Muscle of arm (tissue), 12 donors: Measurements from ENCODE around the gene NFX1. TPM values are rescaled to one million over a fixed set of nuclear protein-coding genes. Genes with fewer than 3 reads are reported as not detected.
"Not testable (repeated sequence)": the region's sequence is repeated elsewhere in the genome, so short reads cannot be mapped to it uniquely, and the experiment has no call there.

Experiments
- DNase-seq: peaks from one replicate; pipeline ENCODE4 v3.0.0-alpha.2; 2013
- polyA plus RNA-seq, 12 donors: library from polyadenylated mRNA; unstranded; fragments of 120-200 nt; gene quantifications; one replicate each; pipeline ENCODE4 v1.2.1, GENCODE V29; 2013; ENCODE audit not compliant: insufficient read length in 12 of 12

The NFX1 gene
- polyA plus RNA-seq, 12 donors = 23.2 to 35.4 (median 27.8) TPM; not detected in 1

GRCh38 chr9:33354651-33355211 lies 64.4 kb downstream of the NFX1 start:
- no peak for DNase-seq

- no peak for DNase-seq
Measured at GRCh38 chr9:33355933-33356332, 65.6 kb downstream of the NFX1 start.

GRCh38 chr9:33358641-33359040 lies 68.3 kb downstream of the NFX1 start:
- not testable (repeated sequence) for DNase-seq

- no peak for DNase-seq
Measured at GRCh38 chr9:33364127-33364526, 73.8 kb downstream of the NFX1 start.

- not testable (repeated sequence) for DNase-seq
Measured at GRCh38 chr9:33364814-33365213, 74.5 kb downstream of the NFX1 start.

- DNase-seq = no peak
Measured at GRCh38 chr9:33366979-33367480, 76.7 kb downstream of the NFX1 start.

GRCh38 chr9:33372900-33373299 lies 82.6 kb downstream of the NFX1 start:
- no peak for DNase-seq

GRCh38 chr9:33374190-33374589 lies 83.9 kb downstream of the NFX1 start:
- DNase-seq = no peak

- peak; percentile 77 for DNase-seq
Measured at GRCh38 chr9:33374634-33375237, 84.4 kb downstream of the NFX1 start.

GRCh38 chr9:33375238-33375840 lies 85.0 kb downstream of the NFX1 start:
- DNase-seq = no peak

GRCh38 chr9:33375841-33376321 lies 85.6 kb downstream of the NFX1 start:
- no peak for DNase-seq

- no peak for DNase-seq
Measured at GRCh38 chr9:33377089-33377715, 86.9 kb downstream of the NFX1 start.

GRCh38 chr9:33378121-33378795 lies 87.9 kb downstream of the NFX1 start:
- DNase-seq = no peak

- DNase-seq = no peak
Measured at GRCh38 chr9:33379666-33380389, 89.5 kb downstream of the NFX1 start.

- DNase-seq = no peak
Measured at GRCh38 chr9:33380390-33381094, 90.2 kb downstream of the NFX1 start.

- DNase-seq = no peak
Measured at GRCh38 chr9:33381231-33381791, 91.0 kb downstream of the NFX1 start.

- DNase-seq = not testable (repeated sequence)
Measured at GRCh38 chr9:33382397-33382796, 92.1 kb downstream of the NFX1 start.

GRCh38 chr9:33383396-33383795 lies 93.1 kb downstream of the NFX1 start:
- DNase-seq = not testable (repeated sequence)

- DNase-seq = not testable (repeated sequence)
Measured at GRCh38 chr9:33385536-33385935, 95.2 kb downstream of the NFX1 start.

- DNase-seq = not testable (repeated sequence)
Measured at GRCh38 chr9:33385979-33386640, 95.8 kb downstream of the NFX1 start.
